ENCODE data around the gene NT5C3A. TPM values are rescaled to one million over a fixed set of nuclear protein-coding genes. Genes with fewer than 3 reads are reported as not detected.
"Not testable (repeated sequence)": the region's sequence is repeated elsewhere in the genome, so short reads cannot be mapped to it uniquely, and the experiment has no call there.

NT5C3A gene
- total RNA-seq, 1 experiment from 2014 or later: 22.0 TPM

GRCh38 chr7:32997956-32998355, 64.6 kb downstream of the NT5C3A start:
- in situ Hi-C loops (cut with HindIII; ENCODE audit: low sequenced_read_pairs): not testable (repeated sequence)

DNA sequence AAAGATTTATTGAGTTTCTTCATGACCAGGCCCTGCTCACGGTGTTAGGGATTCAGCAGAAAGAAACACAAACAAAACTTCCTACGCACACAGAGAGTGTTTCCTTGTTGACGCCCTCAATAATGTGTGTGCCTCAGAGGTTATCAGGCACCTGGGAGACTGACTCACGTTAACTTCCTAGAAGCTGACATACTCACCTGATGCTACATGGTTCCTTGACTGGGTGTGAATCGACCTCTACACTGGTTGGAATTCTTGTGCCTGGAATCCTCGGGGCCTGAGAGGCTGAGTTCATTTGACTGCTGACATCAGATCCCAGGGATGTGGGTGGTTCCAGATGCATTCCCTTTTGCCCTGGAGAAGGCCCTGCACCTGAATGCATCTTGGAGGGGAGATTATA, 69.8 kb downstream of the NT5C3A start:
- DNase-seq (ENCODE audit: low spot score); in situ Hi-C loops (cut with HindIII; ENCODE audit: low sequenced_read_pairs): not testable (repeated sequence)

More at GRCh38 chr7:32997956-32998355, 64.6 kb downstream of the NT5C3A start:
- not testable (repeated sequence) for DNase-seq (ENCODE audit: low spot score)

DNA sequence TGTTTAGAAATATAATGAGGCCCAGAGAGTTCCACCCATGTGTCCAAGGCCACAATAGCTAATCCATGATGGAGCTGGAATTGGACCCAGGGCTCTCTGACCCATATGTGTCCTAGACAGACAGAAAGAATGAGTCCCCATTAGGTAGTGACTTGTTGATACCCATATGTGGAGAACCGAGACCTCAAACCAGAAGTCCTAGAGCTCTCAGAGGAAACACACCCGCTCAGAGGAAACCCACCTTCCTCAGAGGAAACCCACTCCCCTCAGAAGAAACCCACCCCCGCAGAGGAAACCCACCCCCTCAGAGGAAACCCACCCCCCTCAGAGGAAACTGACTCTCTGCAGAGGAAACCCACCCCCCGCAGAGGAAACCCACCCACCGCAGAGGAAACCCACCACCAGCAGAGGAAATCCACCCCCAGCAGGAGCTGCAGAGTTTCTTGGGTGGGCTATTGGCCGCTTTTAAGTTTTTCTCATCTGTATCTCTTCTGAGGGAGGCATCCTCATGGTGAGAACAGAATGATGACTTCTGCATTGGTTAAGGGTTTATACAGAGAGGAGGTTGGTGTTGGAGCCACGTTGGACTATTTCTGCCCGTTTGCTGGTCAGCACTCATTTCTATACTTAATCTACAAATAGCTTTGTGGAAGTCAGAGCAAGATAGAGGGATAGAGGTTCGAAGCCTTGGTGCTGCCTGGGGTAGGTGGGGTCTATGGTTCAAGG, 70.4 kb downstream of the NT5C3A start:
- in situ Hi-C loops (cut with HindIII; ENCODE audit: low sequenced_read_pairs); DNase-seq (ENCODE audit: low spot score): not testable (repeated sequence)

DNA sequence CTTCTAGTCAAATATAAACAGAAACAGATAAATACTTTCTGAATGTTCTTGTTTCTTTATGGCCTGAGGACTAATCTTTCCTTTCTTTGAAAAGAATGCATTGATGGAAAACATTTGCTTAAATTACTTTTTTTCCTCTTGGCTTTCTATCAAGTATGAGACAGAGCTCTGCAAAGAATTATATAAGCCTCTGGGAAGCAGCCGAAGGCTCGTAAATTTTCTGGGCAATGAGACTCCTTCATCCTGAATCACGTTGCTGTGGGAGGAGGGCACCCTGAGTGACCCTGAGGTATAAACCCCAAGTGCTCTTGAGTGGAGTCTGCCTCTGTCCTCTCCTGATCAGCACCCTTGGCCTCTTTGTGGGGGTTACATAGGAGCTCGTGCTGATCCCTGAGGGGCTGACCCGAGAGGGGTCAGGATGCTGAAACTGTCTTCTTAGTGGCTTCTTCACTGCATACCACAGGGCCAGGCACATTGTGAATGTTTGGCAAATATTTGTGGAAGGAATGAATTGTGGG, 71.4 kb downstream of the NT5C3A start:
- DNase-seq (ENCODE audit: low spot score); in situ Hi-C loops (cut with HindIII; ENCODE audit: low sequenced_read_pairs): not testable (repeated sequence)

- in situ Hi-C loops (cut with HindIII; ENCODE audit: low sequenced_read_pairs); DNase-seq (ENCODE audit: low spot score): not testable (repeated sequence)
Observed at GRCh38 chr7:32988148-32988547, 74.4 kb downstream of the NT5C3A start.

GRCh38 chr7:32979902-32980301, 82.7 kb downstream of the NT5C3A start:
- DNase-seq (ENCODE audit: low spot score); in situ Hi-C loops (cut with HindIII; ENCODE audit: low sequenced_read_pairs): not testable (repeated sequence)

GRCh38 chr7:32979246-32979645, 83.3 kb downstream of the NT5C3A start:
- DNase-seq (ENCODE audit: low spot score); in situ Hi-C loops (cut with HindIII; ENCODE audit: low sequenced_read_pairs): not testable (repeated sequence)

DNA sequence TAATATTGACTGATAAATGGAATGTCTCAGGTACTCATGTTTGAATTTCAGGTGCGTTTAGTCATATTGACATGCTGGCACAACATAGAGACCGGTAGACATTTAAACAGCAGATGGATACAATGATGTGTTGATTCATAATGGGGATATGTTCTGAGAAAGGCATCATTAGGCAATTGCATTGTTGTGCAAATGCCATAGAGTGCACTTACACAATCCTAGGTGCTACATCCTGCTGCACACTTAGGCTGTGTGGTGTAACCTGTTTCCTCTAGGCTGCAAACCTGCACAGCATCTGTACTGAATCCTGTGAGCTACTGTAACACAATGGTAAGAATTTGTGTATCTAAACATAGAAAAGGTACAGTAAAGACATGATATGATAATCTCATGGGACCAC, 85.4 kb downstream of the NT5C3A start:
- in situ Hi-C loops (cut with HindIII; ENCODE audit: low sequenced_read_pairs): not testable (repeated sequence)

GRCh38 chr7:32971967-32972366, 90.6 kb downstream of the NT5C3A start:
- in situ Hi-C loops (cut with HindIII; ENCODE audit: low sequenced_read_pairs); DNase-seq (ENCODE audit: low spot score): not testable (repeated sequence)

More for the DNA sequence above, 85.4 kb downstream of the NT5C3A start:
- not testable (repeated sequence) for DNase-seq (ENCODE audit: low spot score)

- DNase-seq (ENCODE audit: low spot score); in situ Hi-C loops (cut with HindIII; ENCODE audit: low sequenced_read_pairs): not testable (repeated sequence)
Observed at GRCh38 chr7:32967268-32967582, 95.4 kb downstream of the NT5C3A start.

- in situ Hi-C loops (cut with HindIII; ENCODE audit: low sequenced_read_pairs); DNase-seq (ENCODE audit: low spot score): not testable (repeated sequence)
Observed at GRCh38 chr7:32966489-32967267, 95.9 kb downstream of the NT5C3A start.

DNA sequence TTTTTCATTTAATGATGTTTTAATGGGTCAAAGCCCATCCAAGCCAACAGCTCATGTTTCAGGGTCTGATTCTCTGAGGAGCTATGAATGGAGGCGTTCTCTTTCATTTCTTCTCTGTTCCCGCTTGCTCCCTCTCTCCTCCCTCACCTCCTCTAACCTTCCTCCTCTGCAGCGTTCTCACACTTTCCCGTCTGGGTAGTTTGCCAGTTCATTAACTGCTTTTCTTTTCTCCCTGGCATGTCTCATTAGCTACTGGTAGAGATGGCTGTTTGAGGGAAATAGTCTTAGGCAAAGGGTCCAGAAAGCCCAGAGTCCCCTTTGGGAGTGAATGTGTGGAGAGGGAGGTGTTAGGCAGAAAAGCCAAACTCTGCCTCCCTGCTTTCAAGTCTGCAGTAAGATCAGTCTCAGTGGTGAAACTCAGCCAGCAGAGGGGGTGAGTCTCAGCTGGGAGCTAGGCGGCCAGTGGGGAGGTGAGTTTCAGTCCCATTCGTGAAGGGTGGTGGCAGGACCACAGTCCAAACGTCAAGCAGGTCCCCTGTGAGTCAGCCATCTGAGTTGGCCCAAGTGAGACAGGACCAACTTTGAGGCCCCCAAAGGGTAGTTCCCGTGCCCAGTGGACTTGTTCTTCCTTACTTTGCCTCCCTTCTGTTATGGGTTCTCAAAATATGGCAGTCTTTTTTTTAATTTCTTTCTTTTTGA, 98.0 kb downstream of the NT5C3A start:
- in situ Hi-C loops (cut with HindIII; ENCODE audit: low sequenced_read_pairs); DNase-seq (ENCODE audit: low spot score): not testable (repeated sequence)

Other genes with a start within 250 kb of the NT5C3A start
- gene KBTBD2, start 171.0 kb downstream of the NT5C3A start, total RNA-seq (2014; rRNA removed; shearing (Covaris generic)): 22.9 and 48.2 TPM in 2 replicates
- gene FKBP9, start 105.3 kb downstream of the NT5C3A start, total RNA-seq (2014; rRNA removed; shearing (Covaris generic)): 87.3 and 89.2 TPM in 2 replicates
- gene RP9, start 46.6 kb upstream of the NT5C3A start, total RNA-seq (2014; rRNA removed; shearing (Covaris generic)): 16.6 and 27.3 TPM in 2 replicates
- gene BBS9, start 66.8 kb upstream of the NT5C3A start, total RNA-seq (2014; rRNA removed; shearing (Covaris generic)): 17.7 and 21.4 TPM in 2 replicates

Data from G401 (cell line).